Cardiac muscle cell (in vitro differentiated cells and primary cell): ENCODE data around the gene GAB2. TPM values are rescaled to one million over a fixed set of nuclear protein-coding genes. Genes with fewer than 3 reads are reported as not detected.
A peak's percentile ranks its signal among the peaks of the same experiment; 100 is the strongest.

Source experiments
- DNase-seq, 2 donors: peaks; one replicate each; pipeline versions ENCODE4 v3.0.0 to v3.0.0-alpha.2; 2010 to 2017; ENCODE audit warnings: low read depth in 1 of 2, low spot score in 1 of 2
- H3K27ac ChIP-seq: fragments of 200-600 bp; sonication (generic); 2 replicates; pipeline ENCODE4 v1.5.1; 2016
- H3K27me3 ChIP-seq: fragments of 200-600 bp; sonication (generic); 2 replicates; pipeline ENCODE4 v1.6.0; 2016; ENCODE audit warnings: control low read depth
- H3K36me3 ChIP-seq: fragments of 200-600 bp; sonication (generic); 2 replicates; pipeline ENCODE4 v1.5.1; 2016; ENCODE audit warnings: control low read depth
- H3K4me1 ChIP-seq: fragments of 200-600 bp; sonication (generic); 2 replicates; pipeline ENCODE4 v1.8.1; 2017; ENCODE audit warnings: low read depth, mild to moderate bottlenecking, mixed run types
- H3K4me3 ChIP-seq: fragments of 200-600 bp; sonication (generic); 2 replicates; pipeline ENCODE4 v1.5.1; 2016; ENCODE audit warnings: mild to moderate bottlenecking
- H3K9me3 ChIP-seq: fragments of 200-600 bp; sonication (generic); 2 replicates; pipeline ENCODE4 v1.5.1; 2017; ENCODE audit warnings: low read depth, mild to moderate bottlenecking, control low read depth
- polyA plus RNA-seq: library from polyadenylated mRNA; unstranded; fragments of >200 nt; fragmentation: Nextera tagmentation; extraction: Ambion mirVana; gene quantifications from 2 replicates; pipeline ENCODE4 v1.2.1, GENCODE V29; 2016
- total RNA-seq: library from RNA; depleted of rRNA; stranded (reverse); fragments of >200 nt; gene quantifications from 2 replicates; pipeline ENCODE4 v1.2.3, GENCODE V29; 2016
- TF ChIP-seq, protein P1 (sequence below): IDR thresholded peaks from 2 replicates; pipeline ENCODE4 v1.5.1; 2012; ENCODE audit warnings: low read depth, mild to moderate bottlenecking, low read length

The GAB2 gene
- total and polyA plus RNA-seq, 2 experiments from 2014 or later, result 5.3 to 18.0 TPM

DNA sequence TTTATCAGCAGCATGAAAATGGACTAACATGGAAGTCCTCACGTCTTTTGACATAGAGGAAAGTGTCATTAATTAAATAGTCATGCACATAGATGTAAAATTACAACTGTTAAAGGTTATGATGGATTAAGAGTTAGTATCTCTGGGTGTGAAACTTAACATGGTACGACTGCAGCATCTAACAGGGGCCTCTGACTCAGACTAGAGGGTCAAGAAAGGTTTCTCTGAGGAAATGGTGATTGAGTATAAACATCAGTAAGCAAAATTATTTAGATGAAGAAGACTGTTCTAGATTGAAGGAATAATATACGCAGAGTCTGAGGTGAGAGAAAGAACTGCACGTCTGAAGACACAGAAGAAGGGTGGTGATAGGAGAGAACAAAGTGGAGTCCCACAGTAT lies 42.1 kb upstream of the GAB2 start:
- H3K27me3 ChIP-seq, result no peaks in the 10 kb centered on the region
- no peak overlapping the region for H3K27ac ChIP-seq
- DNase-seq, result no peak
- TF ChIP-seq, protein P1, sequence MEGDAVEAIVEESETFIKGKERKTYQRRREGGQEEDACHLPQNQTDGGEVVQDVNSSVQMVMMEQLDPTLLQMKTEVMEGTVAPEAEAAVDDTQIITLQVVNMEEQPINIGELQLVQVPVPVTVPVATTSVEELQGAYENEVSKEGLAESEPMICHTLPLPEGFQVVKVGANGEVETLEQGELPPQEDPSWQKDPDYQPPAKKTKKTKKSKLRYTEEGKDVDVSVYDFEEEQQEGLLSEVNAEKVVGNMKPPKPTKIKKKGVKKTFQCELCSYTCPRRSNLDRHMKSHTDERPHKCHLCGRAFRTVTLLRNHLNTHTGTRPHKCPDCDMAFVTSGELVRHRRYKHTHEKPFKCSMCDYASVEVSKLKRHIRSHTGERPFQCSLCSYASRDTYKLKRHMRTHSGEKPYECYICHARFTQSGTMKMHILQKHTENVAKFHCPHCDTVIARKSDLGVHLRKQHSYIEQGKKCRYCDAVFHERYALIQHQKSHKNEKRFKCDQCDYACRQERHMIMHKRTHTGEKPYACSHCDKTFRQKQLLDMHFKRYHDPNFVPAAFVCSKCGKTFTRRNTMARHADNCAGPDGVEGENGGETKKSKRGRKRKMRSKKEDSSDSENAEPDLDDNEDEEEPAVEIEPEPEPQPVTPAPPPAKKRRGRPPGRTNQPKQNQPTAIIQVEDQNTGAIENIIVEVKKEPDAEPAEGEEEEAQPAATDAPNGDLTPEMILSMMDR, result no peak
- no peak overlapping the region for H3K4me3 ChIP-seq
- H3K9me3 ChIP-seq, result no peaks in the 10 kb centered on the region
- H3K36me3 ChIP-seq, result peaks cover 10% of the 10 kb centered on the region
- H3K4me1 ChIP-seq, result no peaks in the 10 kb centered on the region

DNA sequence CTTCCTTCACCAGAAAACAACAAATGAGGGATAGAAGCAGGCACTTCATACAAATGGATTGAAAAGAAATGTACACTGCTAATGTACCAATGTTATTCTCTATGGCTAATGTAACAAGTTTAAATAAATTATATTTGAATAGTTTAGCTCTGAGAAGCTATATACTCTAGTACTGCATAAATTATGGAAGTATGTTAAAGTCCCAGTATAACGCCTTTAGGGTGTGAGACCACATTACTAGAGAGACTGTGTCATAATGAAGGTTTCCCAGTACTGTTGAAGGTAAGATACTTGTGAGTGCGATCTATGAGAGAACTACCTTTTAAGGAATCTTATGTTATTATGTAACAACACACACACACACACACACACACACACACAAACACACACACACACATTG lies 39.8 kb upstream of the GAB2 start:
- DNase-seq, result no peak
- Histone ChIP-seq H3K4me3 (no peak overlapping the region), H3K27ac (no peak overlapping the region), H3K36me3 (peaks cover 10% of the 10 kb centered on the region), H3K27me3 (no peaks in the 10 kb centered on the region), H3K9me3 (no peaks in the 10 kb centered on the region), H3K4me1 (no peaks in the 10 kb centered on the region)
- TF ChIP-seq, protein P1, result no peak

DNA sequence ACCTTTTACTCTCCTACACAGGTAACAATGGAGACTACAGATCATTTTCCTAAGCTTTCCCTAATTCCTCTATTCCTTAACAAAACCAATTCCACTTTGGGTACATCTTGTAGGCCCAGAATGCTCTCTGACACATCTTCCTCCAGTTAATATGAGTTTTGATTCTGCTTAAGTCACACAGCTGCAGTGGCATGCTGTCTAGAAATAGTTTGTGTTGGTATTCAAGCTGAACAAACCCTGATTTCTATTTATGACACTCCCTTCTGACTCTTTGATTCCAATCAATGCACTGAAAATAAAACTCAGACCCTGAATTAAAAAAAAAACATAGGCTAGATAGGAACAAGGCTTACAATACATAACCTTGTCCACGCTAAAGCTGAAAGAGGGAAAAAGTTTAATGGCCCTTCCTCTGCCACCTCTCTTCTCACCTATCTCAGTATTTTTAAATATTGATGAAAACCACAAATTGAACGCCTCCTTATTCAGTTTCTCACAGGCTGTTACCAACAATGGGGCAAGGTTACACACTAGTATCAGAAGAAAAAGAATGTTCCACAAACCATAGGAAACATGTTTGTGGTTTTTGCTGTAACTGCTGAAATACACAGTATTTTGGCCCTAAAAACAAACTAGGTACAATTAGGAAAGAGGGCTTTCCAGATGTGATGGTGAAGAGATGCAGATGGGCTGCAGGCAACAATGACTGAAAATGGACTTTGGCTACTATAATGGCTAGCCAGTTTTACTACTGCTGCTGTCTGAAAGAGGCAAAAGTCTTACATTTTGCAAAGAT lies 35.7 kb upstream of the GAB2 start:
- Histone ChIP-seq H3K4me3 (no peak overlapping the region), H3K4me1 (no peaks in the 10 kb centered on the region), H3K27ac (no peak overlapping the region), H3K36me3 (no peaks in the 10 kb centered on the region), H3K9me3 (no peaks in the 10 kb centered on the region), H3K27me3 (no peaks in the 10 kb centered on the region)
- TF ChIP-seq, protein P1, result no peak
- DNase-seq, result peak in 1 of 2 donors; percentile 57

DNA sequence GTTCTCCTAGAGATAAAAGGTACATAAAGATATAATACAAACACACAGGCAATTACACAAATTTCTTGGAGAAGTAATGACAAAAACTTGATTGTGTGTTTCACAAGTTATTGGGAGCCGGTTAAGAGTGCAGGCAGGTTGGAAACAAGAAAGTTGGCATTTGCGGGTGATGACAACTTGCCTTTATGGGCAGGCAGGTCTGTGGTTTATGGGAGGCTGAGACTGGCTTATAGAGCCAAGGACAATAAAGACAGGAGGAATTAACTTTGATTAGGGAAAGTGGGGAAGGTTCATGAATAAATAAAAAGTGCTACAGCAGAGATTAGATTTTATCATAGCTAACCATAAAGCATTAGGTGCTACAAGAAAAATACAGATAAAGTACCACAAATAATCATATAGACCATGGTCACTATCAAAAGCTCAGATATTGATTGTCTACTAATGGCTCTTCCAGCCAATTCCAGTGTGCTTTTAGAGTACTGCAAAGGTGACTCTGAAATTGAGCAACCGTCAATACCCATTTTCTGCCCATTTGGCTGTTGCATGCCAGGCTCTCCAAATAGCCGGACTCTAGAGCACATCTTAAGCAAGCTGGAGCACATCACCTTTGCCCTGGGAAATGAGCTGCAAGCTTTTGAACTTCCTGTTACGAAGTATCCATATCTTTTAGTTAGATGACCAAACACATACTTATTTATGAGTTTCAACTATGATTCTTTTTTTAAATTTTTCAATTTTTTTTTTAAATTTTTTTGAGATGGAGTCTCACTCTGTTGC lies 33.9 kb upstream of the GAB2 start:
- peak in 1 of 2 donors; percentile 12 for DNase-seq
- H3K36me3 ChIP-seq, result no peaks in the 10 kb centered on the region
- no peak overlapping the region for H3K27ac ChIP-seq
- H3K9me3 ChIP-seq, result no peaks in the 10 kb centered on the region
- no peaks in the 10 kb centered on the region for H3K4me1 ChIP-seq
- H3K27me3 ChIP-seq, result no peaks in the 10 kb centered on the region
- no peak overlapping the region for H3K4me3 ChIP-seq
- TF ChIP-seq, protein P1, result no peak

DNA sequence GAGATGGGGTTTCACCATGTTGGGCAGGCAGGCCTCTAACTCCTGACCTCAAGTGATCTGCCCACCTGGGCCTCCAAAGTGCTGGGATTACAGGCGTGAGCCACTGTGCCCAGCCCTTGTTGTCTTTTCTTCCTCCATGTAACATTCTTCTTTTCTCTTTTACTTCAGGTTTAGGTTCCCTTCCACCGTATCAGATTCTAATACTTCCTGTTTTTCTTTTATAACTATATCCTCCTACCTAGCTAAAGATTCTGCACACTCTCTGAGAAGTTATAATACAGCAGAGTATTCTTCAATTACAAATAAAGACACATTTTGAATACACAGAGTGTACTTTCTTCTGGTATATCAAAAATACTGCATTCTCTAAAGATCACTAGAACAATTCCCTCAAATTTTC lies 33.2 kb upstream of the GAB2 start:
- Histone ChIP-seq H3K4me1 (no peaks in the 10 kb centered on the region), H3K27me3 (no peaks in the 10 kb centered on the region), H3K27ac (no peak overlapping the region), H3K36me3 (no peaks in the 10 kb centered on the region), H3K9me3 (no peaks in the 10 kb centered on the region), H3K4me3 (no peak overlapping the region)
- TF ChIP-seq, protein P1, result no peak
- no peak for DNase-seq
